ENCODE measurements around the gene ZNF460. TPM values are rescaled to one million over a fixed set of nuclear protein-coding genes. Genes with fewer than 3 reads are reported as not detected.

The ZNF460 gene
- total and polyA plus RNA-seq, 2 of the 4 experiments (the other 2 are of a cell fraction) = 3.6 to 55.2 TPM

GRCh38 chr19:57305056-57305455 is 24.8 kb downstream of the ZNF460 start:
- no TSS peak for BruUV-seq (replicated peaks)
- POLR2A ChIA-PET (ENCODE audit: unreplicated experiment) = interaction anchor here (0.6 kb wide), 1 partner anchor 120 kb away, joined by 8 read pairs; no protein-coding TSS in a partner anchor

More at GRCh38 chr19:57305056-57305455, 24.8 kb downstream of the ZNF460 start:
- no peak overlapping the region for H2BK120ac ChIP-seq (ENCODE audit: low read depth, low read length)
- no peak for DNase-seq
- peaks cover 9% of the 10 kb centered on the region for H3K4me1 ChIP-seq (ENCODE audit: control insufficient read depth, insufficient read depth, low read length)
- no peak overlapping the region for H4K91ac ChIP-seq (ENCODE audit: insufficient read depth, low read depth, low read length)
- no peak overlapping the region for H3K18ac ChIP-seq (ENCODE audit: low read depth, low read length)
- H2BK5ac ChIP-seq (ENCODE audit: low read depth, low read length, poor library complexity, severe bottlenecking) = no peak overlapping the region
- no peak overlapping the region for H3K14ac ChIP-seq (replicated peaks; ENCODE audit: low read depth, low read length)
- no peak overlapping the region for H2BK20ac ChIP-seq (ENCODE audit: low read depth, low read length)
- H3K36me3 ChIP-seq (ENCODE audit: control insufficient read depth, insufficient read depth, low read length) = peaks cover 6% of the 10 kb centered on the region
- dilution Hi-C loops (cut with HindIII; ENCODE audit: low sequenced_read_pairs, unreplicated experiment) (no loop called here), in situ Hi-C loops (cut with MboI; ENCODE audit: low sequenced_read_pairs) (no loop called here), intact Hi-C loops (cut with micrococcal nuclease) (no loop called here)
- peaks cover 20 to 37% of the 10 kb centered on the region in 2 experiments for H3K79me1 ChIP-seq (ENCODE audit: low read depth in 1 of 2, low read length in 2 of 2)
- H3K27ac ChIP-seq (ENCODE audit: insufficient read depth, low read length) = no peak overlapping the region
- no peak overlapping the region for H2AK9ac ChIP-seq (replicated peaks; ENCODE audit: low read depth, low read length, poor library complexity)
- H2BK15ac ChIP-seq (ENCODE audit: low read depth, low read length) = no peak overlapping the region
- CTCF ChIA-PET = no interaction called here
- no CpG with 5 or more reads among the region's 1 CpG for WGBS, 2 experiments (ENCODE audit: extremely low coverage in 2 of 2, insufficient read length in 1 of 2)
- no peak overlapping the region for H2AK5ac ChIP-seq (ENCODE audit: low read depth, low read length)
- H4K5ac ChIP-seq (ENCODE audit: low read depth, low read length) = no peak overlapping the region
- H4K8ac ChIP-seq (ENCODE audit: low read depth in 2 of 2, low read length in 2 of 2) = no peak overlapping the region
- no peak overlapping the region for H3K9ac ChIP-seq (ENCODE audit: low read depth, low read length)
- H3K9me1 ChIP-seq (ENCODE audit: insufficient read depth, low read length) = peaks cover 12% of the 10 kb centered on the region
- H3K4me3 ChIP-seq (ENCODE audit: insufficient read depth, low read depth, low read length) = no peak overlapping the region
- no peak overlapping the region for H2AFZ ChIP-seq (replicated peaks; ENCODE audit: low read length, poor library complexity)
- TF ChIP-seq ELK1 (IDR thresholded peaks at IDR 0.05; ENCODE audit: borderline replicate concordance, low read depth, low read length) (no peak), MAZ (IDR thresholded peaks at IDR 0.05; ENCODE audit: borderline replicate concordance, low read depth, low read length) (no peak), BHLHE40 (IDR thresholded peaks at IDR 0.05; ENCODE audit: low read depth, low read length) (no peak), MXI1 (IDR thresholded peaks at IDR 0.05; ENCODE audit: borderline replicate concordance, low read depth, low read length) (no peak), POLR2A (IDR thresholded peaks at IDR 0.05; ENCODE audit: low read depth, low read length) (no peak), RFX5 (IDR thresholded peaks at IDR 0.05; ENCODE audit: low read depth, low read length) (no peak), SMC3 (IDR thresholded peaks at IDR 0.05; ENCODE audit: low read depth, low read length) (no peak), RCOR1 (IDR thresholded peaks at IDR 0.05; ENCODE audit: insufficient replicate concordance, low read length) (no peak), CHD1 (IDR thresholded peaks at IDR 0.05; ENCODE audit: low read depth, low read length) (no peak), MAFK (IDR thresholded peaks at IDR 0.05; ENCODE audit: low read depth, low read length) (no peak), FOS (IDR thresholded peaks at IDR 0.05; ENCODE audit: low read depth, low read length) (no peak), NFE2L2 (IDR thresholded peaks at IDR 0.05; ENCODE audit: low read depth, low read length) (no peak), RAD21 (IDR thresholded peaks at IDR 0.05; ENCODE audit: low read length) (no peak), USF2 (IDR thresholded peaks at IDR 0.05; ENCODE audit: low read depth, low read length) (no peak), CEBPB (IDR thresholded peaks at IDR 0.05; ENCODE audit: low read depth, low read length) (no peak)
- H3K4ac ChIP-seq (ENCODE audit: low read depth, low read length) = no peak overlapping the region
- ATAC-seq (ENCODE audit: low read depth) = no peak
- H4K20me1 ChIP-seq (ENCODE audit: insufficient read depth, low read length) = peaks cover 25% of the 10 kb centered on the region
- no peak overlapping the region for H3K23ac ChIP-seq (ENCODE audit: low read depth, low read length)
- H3K27me3 ChIP-seq (ENCODE audit: control insufficient read depth, insufficient read depth, low read length) = no peaks in the 10 kb centered on the region
- H3K9me3 ChIP-seq (ENCODE audit: control insufficient read depth, insufficient read depth, low read length) = peaks cover 2% of the 10 kb centered on the region
- H3K4me2 ChIP-seq (ENCODE audit: low read depth, low read length) = no peak overlapping the region
- no peak overlapping the region for H3K56ac ChIP-seq (ENCODE audit: extremely low read depth, insufficient read depth, low read length)

All from IMR-90 (cell line).